GM18951 (cell line): Measurements from ENCODE around the gene PMS2.
"Not testable (repeated sequence)": the region's sequence is repeated elsewhere in the genome, so short reads cannot be mapped to it uniquely, and the experiment has no call there.

Experiments
- POLR2A ChIP-seq: IDR thresholded peaks from 4 replicates; pipeline ENCODE4 v1.6.1; 2011; ENCODE audit warnings: mild to moderate bottlenecking; ENCODE audit not compliant: insufficient read length, insufficient read depth; ENCODE audit errors: extremely low read depth
- in situ Hi-C: fragments of 300-500 bp; cut with MboI; formaldehyde crosslinking; loops from one replicate; pipeline ENCODE4 v1.12.0; 2022; ENCODE audit warnings: low sequenced_read_pairs, mixed read lengths, inconsistent platforms; ENCODE audit not compliant: unreplicated experiment

Gene PMS2

GRCh38 chr7:6008668-6009611, at the start of gene PMS2, which contains the start of gene AIMP2:
PMS2 (minus strand) TSS chr7:6009049; CDS start chr7:6009019, 30 bp downstream.
AIMP2 (plus strand) TSS chr7:6009272; CDS start chr7:6009364, 92 bp downstream.
- TF ChIP-seq POLR2A: peak; percentile 91

DNA sequence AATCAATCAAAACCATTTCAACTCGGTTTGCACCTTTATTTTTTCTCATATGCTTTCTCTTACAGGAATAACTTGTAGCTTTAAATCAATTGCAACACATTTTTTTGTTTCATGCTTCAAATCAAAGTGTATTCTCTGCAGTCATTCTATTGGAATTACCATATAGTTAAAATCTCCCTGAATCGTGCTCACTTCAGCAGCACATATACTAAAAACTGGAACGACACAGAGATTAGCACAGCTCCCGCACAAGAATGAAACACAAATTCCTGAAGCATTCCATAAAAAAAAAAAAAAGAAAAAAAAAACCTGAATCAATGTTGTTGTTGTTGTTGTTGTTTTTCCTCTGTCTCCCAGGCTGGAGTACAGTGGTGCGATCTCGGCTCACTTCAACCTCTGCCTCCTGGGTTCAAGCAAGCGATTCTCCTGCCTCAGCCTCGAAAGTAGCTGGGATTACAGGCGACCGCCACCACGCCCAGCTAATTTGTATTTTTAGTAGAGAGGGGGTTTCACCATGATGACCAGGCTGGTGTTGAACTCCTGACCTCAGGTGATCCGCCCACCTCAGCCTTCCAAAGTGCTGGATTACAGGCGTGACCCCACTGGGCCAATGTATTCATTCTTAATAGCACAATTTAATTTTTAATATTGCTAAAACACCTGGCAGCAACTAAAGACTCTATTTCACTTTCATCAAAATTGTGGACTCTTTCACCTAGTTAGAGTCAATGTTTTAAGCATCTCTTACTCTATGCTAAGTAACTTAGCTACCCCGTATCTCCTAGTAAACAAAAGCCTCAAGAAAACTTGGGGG, 48.7 kb upstream of the PMS2 start:
- no peak for TF ChIP-seq POLR2A
- in situ Hi-C loops: no loop called here

More at GRCh38 chr7:6008668-6009611, at the start of gene PMS2, which contains the start of gene AIMP2:
- in situ Hi-C loops: no loop called here

DNA sequence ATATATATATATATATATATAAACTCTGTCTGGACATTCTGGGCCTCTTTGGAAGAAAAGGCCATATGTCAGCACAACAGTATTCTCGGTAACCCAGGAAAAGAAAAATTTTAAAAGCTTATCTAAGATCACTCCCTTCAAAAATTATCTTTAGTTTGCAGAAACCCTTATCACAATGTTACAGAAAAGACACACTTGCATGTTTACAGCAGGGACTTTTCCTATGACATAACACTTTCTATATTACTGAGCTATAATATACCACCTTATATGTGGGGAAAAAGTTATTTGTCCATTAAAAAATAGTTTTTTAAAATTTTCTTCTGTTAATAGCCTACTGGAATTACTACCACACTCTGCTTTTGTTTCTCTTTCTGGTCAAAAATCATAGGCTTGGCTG, 47.8 kb upstream of the PMS2 start:
- in situ Hi-C loops: no loop called here
- no peak for TF ChIP-seq POLR2A

- in situ Hi-C loops: not testable (repeated sequence)
Observed at GRCh38 chr7:6051185-6051584, 42.3 kb upstream of the PMS2 start.

DNA sequence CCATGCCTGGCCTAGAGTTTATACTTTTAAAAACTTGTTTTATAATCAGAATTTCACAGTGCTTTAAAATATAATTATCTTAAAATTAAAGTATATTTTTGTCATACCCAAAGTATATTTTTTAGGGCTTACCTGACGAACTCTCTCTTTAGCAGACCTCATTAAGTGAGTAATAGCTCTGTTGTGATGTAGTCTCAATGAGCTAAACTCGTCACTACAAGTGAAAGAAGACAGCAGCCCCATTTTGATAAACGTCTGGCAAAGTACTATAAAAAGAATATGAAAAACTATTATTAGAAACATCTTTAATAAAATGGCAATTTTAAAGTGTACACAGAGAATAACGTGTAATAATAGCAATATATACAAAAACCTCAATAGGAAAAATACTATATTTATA, 40.9 kb upstream of the PMS2 start:
- no peak for TF ChIP-seq POLR2A
- in situ Hi-C loops: no loop called here

DNA sequence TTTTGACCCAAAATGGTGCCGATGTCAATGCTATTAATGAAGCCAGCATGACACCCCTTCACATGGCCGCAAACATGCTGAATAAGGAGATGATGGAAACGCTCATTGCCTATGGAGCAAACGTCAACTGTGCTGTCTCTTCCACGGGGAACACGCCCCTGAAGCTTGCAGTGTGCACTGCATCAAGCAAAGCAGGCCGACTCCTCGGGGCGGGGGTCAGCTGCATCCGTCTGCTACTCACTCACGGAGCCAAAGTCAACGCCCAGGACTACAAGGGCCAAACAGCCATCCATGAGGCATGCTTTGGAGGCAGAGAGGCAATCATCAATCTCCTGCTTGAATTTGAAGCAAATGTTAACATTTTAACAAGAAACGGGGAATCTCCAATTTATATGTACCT, 26.8 kb upstream of the PMS2 start:
- in situ Hi-C loops: no loop called here
- TF ChIP-seq POLR2A: no peak

GRCh38 chr7:6035165-6035564, 26.3 kb upstream of the PMS2 start:
- in situ Hi-C loops: no loop called here
- no peak for TF ChIP-seq POLR2A

- in situ Hi-C loops: no loop called here
- TF ChIP-seq POLR2A: no peak
Observed at GRCh38 chr7:6032641-6033040, 23.8 kb upstream of the PMS2 start.

GRCh38 chr7:6032167-6032566, 23.3 kb upstream of the PMS2 start:
- in situ Hi-C loops: no loop called here
- TF ChIP-seq POLR2A: no peak

DNA sequence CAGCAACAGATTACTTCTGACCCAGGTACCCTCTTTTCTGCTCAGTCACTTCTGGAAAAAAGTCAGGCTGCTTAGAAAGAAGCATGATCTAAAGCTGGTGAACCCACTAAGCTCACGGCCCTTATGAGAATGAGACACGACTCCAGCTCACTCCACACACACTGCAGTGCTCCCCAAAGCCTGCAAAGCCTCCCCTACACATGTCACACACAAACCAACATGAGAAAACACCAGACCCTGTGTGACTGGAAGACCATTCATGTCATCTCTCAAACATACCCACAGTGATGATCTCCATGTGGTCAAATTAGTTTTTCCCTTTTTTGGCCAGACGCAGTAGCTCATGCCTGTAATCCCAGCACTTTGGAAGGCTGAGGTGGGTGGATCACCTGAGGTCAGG, 22.7 kb upstream of the PMS2 start:
- no peak for TF ChIP-seq POLR2A
- in situ Hi-C loops: no loop called here

- in situ Hi-C loops: no loop called here
- no peak for TF ChIP-seq POLR2A
Observed at GRCh38 chr7:6030988-6031387, 22.1 kb upstream of the PMS2 start, which contains the start of gene ANKRD61. ANKRD61 (plus strand) TSS chr7:6031376; CDS start chr7:6031376, 0 bp downstream.

DNA sequence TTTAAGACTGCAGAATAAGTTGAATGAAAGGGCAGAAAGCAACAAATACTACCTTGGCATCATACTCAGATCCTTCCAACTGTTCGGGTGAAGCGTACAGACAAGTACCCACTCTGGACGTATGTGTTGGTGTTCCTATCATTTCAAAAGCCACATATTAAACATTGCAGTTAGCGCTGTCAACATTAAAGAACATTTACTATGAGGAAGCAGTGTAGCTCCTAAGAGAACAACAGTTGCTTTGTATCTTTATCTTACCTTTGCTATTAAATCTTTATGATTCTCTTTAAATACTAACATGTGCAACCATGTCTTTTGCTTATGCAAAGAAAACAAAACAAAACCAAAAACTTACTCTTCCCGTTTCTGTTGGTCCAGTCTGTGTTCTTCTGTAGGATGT, 19.7 kb upstream of the PMS2 start:
- TF ChIP-seq POLR2A: no peak

GRCh38 chr7:6027806-6028365, 19.0 kb upstream of the PMS2 start:
- in situ Hi-C loops: no loop called here

More for the DNA sequence above, 19.7 kb upstream of the PMS2 start:
- in situ Hi-C loops: no loop called here

More at GRCh38 chr7:6027806-6028365, 19.0 kb upstream of the PMS2 start:
- TF ChIP-seq POLR2A: no peak
